Measurements from ENCODE around the gene GNB1.

GRCh38 chr1:1836119-1836518 is 54.8 kb downstream of the GNB1 start:
- TF ChIP-seq CTCF (IDR thresholded peaks at IDR 0.05) (no peak), POLR2AphosphoS5 (IDR thresholded peaks at IDR 0.05) (no peak)

Data from upper lobe of left lung (tissue), 4 donors.